Upper lobe of left lung (tissue), 6 donors: ENCODE results near the gene IFNAR1. TPM values are rescaled to one million over a fixed set of nuclear protein-coding genes. Genes with fewer than 3 reads are reported as not detected.

Source experiments
- ATAC-seq, 2 donors: fragments of 200-7000 bp; cut with Tn5 transposase; one replicate each; pipeline ENCODE4 v1.9.1; 2022; ENCODE audit warnings: mild to moderate bottlenecking in 2 of 2, moderate library complexity in 2 of 2; ENCODE audit not compliant: low FRiP score in 2 of 2
- DNase-seq, 2 donors: peaks; one replicate each; pipeline ENCODE4 v3.0.0-alpha.2; 2019 to 2020
- H3K27ac ChIP-seq, 4 donors: fragments of 200-600 bp; sonication (generic); one replicate each; pipeline ENCODE4 v1.5.1; 2016 to 2019
- H3K27me3 ChIP-seq, 4 donors: fragments of 200-600 bp; sonication (generic); one replicate each; pipeline ENCODE4 v1.5.1; 2017 to 2019
- H3K36me3 ChIP-seq, 4 donors: fragments of 200-600 bp; sonication (generic); one replicate each; pipeline ENCODE4 v1.5.1; 2016 to 2019
- H3K4me1 ChIP-seq, 4 donors: fragments of 200-600 bp; sonication (generic); one replicate each; pipeline ENCODE4 v1.5.1; 2018 to 2019
- H3K4me3 ChIP-seq, 4 donors: fragments of 200-600 bp; sonication (generic); one replicate each; pipeline ENCODE4 v1.5.1; 2017 to 2019; ENCODE audit warnings: mild to moderate bottlenecking in 2 of 4, moderate library complexity in 1 of 4
- H3K9me3 ChIP-seq, 4 donors: fragments of 200-600 bp; sonication (generic); one replicate each; pipeline ENCODE4 v1.5.1; 2018 to 2019
- CTCF ChIP-seq, 6 experiments: fragments of 450-650 bp in 4 of 6; fragments of 200-600 bp in 2 of 6; sonication (generic) in 2 of 6; IDR thresholded peaks; one replicate each; pipeline ENCODE4 v1.5.1; 2016 to 2019; ENCODE audit warnings: antibody characterized with exemption in 6 of 6
- EP300 ChIP-seq, 4 donors: sonication (generic); formaldehyde crosslinking; IDR thresholded peaks; one replicate each; pipeline ENCODE4 v1.5.1; 2017; ENCODE audit warnings: antibody characterized with exemption in 4 of 4, control low read depth in 2 of 4
- POLR2A ChIP-seq, 4 donors: fragments of 450-650 bp; IDR thresholded peaks; one replicate each; pipeline ENCODE4 v1.5.1; 2016 to 2017; ENCODE audit warnings: antibody characterized with exemption in 4 of 4, mild to moderate bottlenecking in 2 of 4
- POLR2AphosphoS5 ChIP-seq, 2 donors: sonication (generic); formaldehyde crosslinking; IDR thresholded peaks; one replicate each; pipeline ENCODE4 v1.5.1; 2017; ENCODE audit warnings: antibody characterized with exemption in 2 of 2
- WGBS, 2 donors: methylation state at CpG; one replicate each; pipeline ENCODE4 v1.1.5; 2017 to 2018; 5-methylcytosine and 5-hydroxymethylcytosine counted together
- total RNA-seq, 6 donors: library from RNA; depleted of rRNA in 4 of 6; stranded (reverse); fragments of >200 nt in 4 of 6; gene quantifications; one replicate each; pipeline versions ENCODE4 v1.1.0 to v1.2.1, GENCODE V29; 2016 to 2021
- donor health status: DM: no; HTN: no; CAD: no; lungs with moderate emphysema.
- donor health status: DM: no; HTN: yes; CAD: no; lungs with severe emphysema.

Gene IFNAR1
- total RNA-seq, 6 donors from 2014 or later, result 17.1 to 68.5 (median 36.0) TPM

- ATAC-seq, result no peak
- Histone ChIP-seq H3K4me1 (peaks cover 10 to 25% (median 16%) of the 10 kb centered on the region in 4 donors), H3K27me3 (no peaks in the 10 kb centered on the region), H3K27ac (peak overlapping the region in 1 of 4 donors; percentile 30), H3K4me3 (no peak overlapping the region), H3K36me3 (no peaks in the 10 kb centered on the region), H3K9me3 (no peaks in the 10 kb centered on the region)
- TF ChIP-seq POLR2AphosphoS5 (IDR thresholded peaks at IDR 0.05), result no peak
- no peak for TF ChIP-seq EP300 (IDR thresholded peaks at IDR 0.05)
- TF ChIP-seq CTCF (IDR thresholded peaks at IDR 0.05), result no peak
- TF ChIP-seq POLR2A (IDR thresholded peaks at IDR 0.05), result no peak
- no peak for DNase-seq
- 79 to 88% methylated on average over 5 of the region's 5 CpGs for WGBS, 2 donors
Measured at GRCh38 chr21:33398361-33398760, 73.6 kb downstream of the IFNAR1 start.

GRCh38 chr21:33401630-33401992 lies 76.8 kb downstream of the IFNAR1 start:
- Histone ChIP-seq H3K4me3 (no peak overlapping the region), H3K36me3 (no peaks in the 10 kb centered on the region), H3K4me1 (peaks cover 24 to 49% (median 28%) of the 10 kb centered on the region in 4 donors), H3K27ac (peak overlapping the region; percentile 99 to 100 (median 99)), H3K27me3 (no peaks in the 10 kb centered on the region), H3K9me3 (no peaks in the 10 kb centered on the region)
- ATAC-seq (no peak), DNase-seq (no peak)
- WGBS, 2 donors, result 67 to 71% methylated on average over 6 of the region's 6 CpGs
- TF ChIP-seq EP300 (IDR thresholded peaks at IDR 0.05) (no peak), POLR2AphosphoS5 (IDR thresholded peaks at IDR 0.05) (no peak), CTCF (IDR thresholded peaks at IDR 0.05) (no peak), POLR2A (IDR thresholded peaks at IDR 0.05) (no peak)

- Histone ChIP-seq H3K9me3 (no peaks in the 10 kb centered on the region), H3K27me3 (no peaks in the 10 kb centered on the region), H3K27ac (peak overlapping the region; percentile 99 to 100 (median 99)), H3K4me1 (peaks cover 20 to 48% (median 25%) of the 10 kb centered on the region in 4 donors), H3K36me3 (no peaks in the 10 kb centered on the region), H3K4me3 (peak overlapping the region; percentile 19 to 95 (median 82))
- 46 to 47% methylated on average over 42 to 45 of the region's 45 CpGs for WGBS, 2 donors
- ATAC-seq (peak; percentile 70 to 76), DNase-seq (peak; percentile 83 to 89)
- TF ChIP-seq CTCF (IDR thresholded peaks at IDR 0.05) (no peak), EP300 (IDR thresholded peaks at IDR 0.05) (peak in 3 of 4 donors; percentile 18 to 32 (median 24)), POLR2A (IDR thresholded peaks at IDR 0.05) (peak in 2 of 4 donors; percentile 21 to 80), POLR2AphosphoS5 (IDR thresholded peaks at IDR 0.05) (peak; percentile 66 to 73)
Measured at GRCh38 chr21:33402001-33402979, 77.5 kb downstream of the IFNAR1 start.

GRCh38 chr21:33403128-33403785 lies 78.5 kb downstream of the IFNAR1 start, which contains the start of gene IFNGR2:
Gene IFNGR2 (plus strand): TSS chr21:33403413. CDS start chr21:33403544, 131 bp downstream.
- no peaks in the 10 kb centered on the region for H3K27me3 ChIP-seq
- H3K36me3 ChIP-seq, result no peaks in the 10 kb centered on the region
- peak in 1 of 2 donors; percentile 92 for DNase-seq
- ATAC-seq, result peak in 1 of 2 donors; percentile 68
- H3K9me3 ChIP-seq, result no peaks in the 10 kb centered on the region
- peaks cover 21 to 51% (median 29%) of the 10 kb centered on the region in 4 donors for H3K4me1 ChIP-seq
- H3K4me3 ChIP-seq, result peak within 1 kb of the TSS; percentile 75 to 95 (median 90)
- whole genome bisulfite sequencing, 2 donors, result 0 to 2% methylated on average over 2 to 16 of the region's 89 CpGs
- TF ChIP-seq POLR2AphosphoS5 (IDR thresholded peaks at IDR 0.05) (peak in 1 of 2 donors; percentile 62), POLR2A (IDR thresholded peaks at IDR 0.05) (peak in 2 of 4 donors; percentile 26 to 64), CTCF (IDR thresholded peaks at IDR 0.05) (no peak)
- H3K27ac ChIP-seq, result peak within 1 kb of the TSS; percentile 99 to 100 (median 99)
